GM19397 (cell line): ENCODE measurements around the gene LMAN1L.

Experiments used
- ATAC-seq: cut with Tn5 transposase; IDR thresholded peaks from one replicate; pipeline ENCODE4 v1.9.1; 2021; ENCODE audit warnings: mild to moderate bottlenecking, moderate library complexity; ENCODE audit not compliant: unreplicated experiment

The LMAN1L gene

DNA sequence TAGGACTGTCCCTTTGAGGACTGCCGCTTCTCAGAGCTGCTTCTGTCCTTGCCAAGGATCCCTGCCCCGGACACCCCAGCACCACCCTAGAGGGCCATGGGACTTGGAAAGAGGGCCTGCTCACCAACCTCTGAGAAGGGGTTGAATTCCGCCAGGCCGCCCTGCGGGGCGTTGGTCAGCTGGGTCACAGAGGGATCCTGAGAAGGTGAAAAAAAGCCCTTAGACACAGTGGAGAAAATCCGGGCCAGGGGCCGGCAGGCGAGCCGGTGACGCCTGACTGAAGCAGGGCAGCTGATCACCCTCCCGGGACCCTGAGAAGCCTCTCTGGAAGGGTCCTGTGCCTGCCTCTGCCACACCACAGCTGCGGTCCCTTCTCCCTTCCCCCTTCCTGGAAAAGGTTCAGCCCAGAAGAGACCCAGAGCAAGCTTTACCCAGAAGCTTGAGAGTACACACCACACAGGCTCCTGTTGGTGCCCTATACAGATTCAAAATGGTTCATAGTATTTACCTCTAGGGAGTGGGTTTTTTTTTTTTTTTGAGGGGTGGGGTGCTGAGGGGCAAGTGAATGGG lies 41.9 kb downstream of the LMAN1L start:
- ATAC-seq, result no peak

DNA sequence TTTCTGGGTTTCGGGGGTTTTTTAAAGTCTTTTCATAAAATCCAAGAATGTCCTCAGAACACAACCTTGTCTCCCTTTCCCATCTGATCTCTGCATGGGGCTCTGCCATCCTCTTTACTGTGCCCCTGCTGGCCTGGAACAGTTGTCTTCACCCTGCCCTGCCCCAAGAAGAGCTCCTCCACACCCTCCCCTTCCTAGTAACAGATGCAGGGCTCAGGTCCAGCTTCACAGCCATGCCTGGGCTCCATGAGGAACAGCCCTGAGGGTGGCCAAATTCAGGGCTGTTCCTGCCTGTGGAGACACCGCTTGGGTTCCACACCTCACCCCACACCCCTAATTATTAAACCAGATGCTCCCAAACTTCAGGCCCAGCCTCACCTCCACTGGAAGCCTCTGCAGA lies 43.2 kb downstream of the LMAN1L start:
- ATAC-seq, result no peak

DNA sequence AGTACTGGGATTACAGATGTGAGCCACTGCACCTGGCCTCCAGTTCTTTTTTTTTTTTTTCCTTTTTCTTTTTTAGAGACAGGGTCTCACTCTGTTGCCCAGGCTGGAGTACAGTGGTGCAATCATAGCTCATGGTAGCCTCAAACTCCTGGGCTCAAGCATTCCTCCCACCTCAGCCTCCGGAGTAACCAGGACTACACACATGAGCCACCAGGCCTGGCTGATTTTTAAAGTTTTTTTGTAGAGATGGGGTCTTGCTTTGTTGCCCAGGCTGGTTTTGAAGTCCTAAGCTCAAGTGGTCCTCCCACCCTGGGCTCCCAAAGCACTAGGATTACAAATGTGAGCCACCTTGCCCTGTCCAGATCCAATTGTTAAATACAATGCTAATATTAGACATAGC lies 43.9 kb downstream of the LMAN1L start:
- no peak for ATAC-seq

DNA sequence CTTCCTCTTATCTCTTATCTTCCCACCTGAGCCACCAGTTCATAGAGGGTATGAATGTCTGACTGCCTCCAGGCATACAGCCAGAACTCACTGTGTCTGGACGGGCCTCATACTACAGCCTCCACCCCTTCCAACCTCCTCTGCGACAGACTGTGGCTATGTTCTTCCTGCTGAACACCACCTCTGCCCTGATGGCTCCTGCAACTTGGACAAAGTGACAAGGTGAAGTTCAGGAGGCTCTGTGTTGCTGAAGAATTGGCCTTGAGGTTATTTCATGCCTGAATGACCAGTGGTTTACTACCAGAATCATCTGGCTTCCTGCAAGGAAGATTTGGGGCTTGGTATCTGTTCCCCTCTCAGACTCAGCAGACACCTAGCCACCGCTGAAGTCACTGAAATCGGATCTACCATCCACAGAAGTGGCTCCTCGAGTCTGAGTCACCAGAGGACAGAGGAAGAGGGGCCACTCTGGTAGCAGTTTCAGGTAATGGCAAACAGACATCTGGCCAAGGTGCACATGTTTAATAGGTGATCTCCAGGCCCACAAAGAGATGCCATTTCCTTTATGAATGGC lies 44.5 kb downstream of the LMAN1L start:
- ATAC-seq, result peak; percentile 74

DNA sequence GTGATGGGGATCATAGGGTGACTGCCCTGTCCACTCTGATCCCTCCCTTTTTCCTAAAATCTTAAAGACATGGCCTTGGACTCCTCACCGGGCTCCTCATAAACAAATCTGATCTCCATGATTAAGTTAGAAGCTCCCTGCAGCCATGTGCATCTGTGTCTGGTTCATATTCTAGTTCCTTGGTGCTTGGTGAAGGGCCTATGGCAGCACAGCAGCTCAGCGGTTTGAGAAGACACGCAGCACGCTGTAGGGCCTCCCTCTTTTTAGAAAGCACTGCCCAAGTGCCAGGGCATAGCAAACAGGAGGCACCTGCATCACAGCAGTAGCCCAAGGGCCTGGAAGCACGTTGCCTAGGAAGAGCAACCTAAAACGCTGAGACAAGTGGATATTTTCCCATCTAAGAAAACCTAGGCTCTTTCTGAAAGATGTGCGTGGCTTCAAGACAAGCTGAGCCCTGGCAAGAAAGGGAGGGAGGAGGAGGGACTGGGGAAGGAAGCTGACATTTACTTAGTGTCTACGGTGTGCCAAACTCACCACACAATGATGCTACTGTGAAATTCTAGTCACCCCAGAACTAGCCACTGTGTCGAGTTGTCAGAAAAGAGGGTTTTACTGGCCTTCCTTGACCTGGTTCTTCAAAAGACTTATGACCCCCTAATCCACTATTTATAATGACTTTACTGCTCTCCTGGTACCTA lies 45.2 kb downstream of the LMAN1L start:
- peak; percentile 18 for ATAC-seq

DNA sequence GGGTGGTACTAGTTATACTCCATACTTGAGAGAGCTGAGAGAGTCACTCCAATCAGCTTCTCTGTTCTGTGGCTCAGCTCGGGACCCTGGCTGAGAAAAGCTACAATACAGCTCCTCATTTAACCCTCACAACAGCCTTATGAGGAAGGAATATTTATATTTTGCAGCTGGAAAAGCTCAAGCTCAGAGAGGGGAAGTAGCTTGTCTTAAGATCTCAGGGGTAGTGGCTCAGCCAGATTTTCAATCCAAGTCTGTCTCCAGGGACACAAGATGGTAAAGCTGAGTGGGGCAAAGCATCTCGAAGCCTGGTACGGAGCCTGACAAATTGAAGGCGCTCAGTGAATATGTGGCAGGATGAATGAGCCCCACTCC lies 45.7 kb downstream of the LMAN1L start:
- ATAC-seq, result no peak

DNA sequence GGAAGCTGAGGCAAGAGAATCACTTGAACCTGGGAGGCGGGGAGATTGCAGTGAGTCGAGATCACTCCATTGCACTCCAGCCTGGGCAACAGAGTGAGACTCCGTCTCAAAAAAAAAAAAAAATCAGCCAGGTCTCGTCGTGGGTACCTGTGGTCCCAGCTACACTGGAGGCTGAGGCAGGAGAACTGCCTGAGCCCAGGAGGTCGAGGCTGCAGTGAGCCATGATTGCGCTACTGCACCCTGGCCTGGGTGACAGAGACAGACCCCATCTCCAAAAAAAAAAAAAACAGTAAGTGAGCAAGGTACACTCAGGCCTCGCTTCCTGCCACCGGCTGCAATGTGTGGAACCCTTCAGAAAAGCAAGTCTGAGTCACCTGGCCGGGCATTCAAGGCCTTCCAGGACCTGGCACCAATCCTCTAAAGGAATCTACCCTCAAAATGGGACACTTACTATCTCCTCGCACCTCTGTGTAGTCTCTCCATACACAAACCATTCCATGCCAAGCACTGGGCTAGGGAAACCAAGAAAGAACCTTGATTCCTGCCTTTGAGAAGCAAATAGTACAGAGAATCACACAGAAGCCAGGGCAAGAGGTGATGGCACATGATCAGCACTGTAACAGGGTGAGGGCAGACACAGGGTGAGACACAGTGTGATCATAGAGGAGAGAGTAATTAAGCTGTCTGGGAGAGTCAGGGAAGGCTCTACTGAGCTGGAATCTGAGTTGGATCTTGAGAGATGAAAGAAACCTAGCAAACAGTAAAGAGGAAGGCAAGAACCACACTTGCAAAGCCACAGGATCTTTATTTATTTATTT lies 50.8 kb downstream of the LMAN1L start:
- no peak for ATAC-seq

DNA sequence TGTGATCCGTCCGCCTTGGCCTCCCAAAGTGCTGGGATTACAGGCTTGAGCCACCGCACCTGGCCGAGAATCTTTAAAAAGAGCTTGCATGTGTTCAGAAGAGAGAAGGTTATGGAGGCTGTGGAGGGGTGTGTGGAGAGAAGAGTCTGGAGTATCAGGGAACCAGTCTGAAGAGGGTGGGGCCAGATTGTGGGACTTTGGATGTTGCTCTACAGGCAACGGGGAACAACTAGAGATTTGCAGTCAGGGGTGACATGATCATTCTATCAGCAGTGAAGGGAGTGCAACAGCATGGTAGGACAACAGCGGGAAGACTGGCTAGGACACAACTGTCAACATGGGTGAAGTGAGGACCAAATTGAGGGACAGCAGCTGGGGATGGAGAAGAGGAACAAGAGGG lies 51.7 kb downstream of the LMAN1L start:
- ATAC-seq, result no peak

DNA sequence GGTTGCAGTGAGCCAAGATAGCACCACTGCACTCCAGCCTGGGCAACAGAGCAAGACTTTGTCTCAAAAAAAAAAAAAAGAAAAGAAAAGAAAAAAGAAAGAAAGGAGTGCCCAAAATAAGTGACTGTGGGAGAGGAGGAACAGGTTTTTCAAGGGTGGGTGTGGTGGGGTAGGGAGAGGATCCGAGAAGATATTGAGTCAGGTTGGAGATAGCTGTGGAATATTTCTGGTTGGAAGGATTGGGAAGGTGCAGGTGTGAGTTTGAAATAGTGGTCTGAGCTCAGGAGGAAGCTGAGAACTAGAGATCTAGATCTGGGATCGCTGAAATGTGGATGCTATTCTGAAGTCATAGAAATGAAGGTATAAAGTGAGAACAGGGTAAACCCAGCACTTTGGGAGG lies 52.7 kb downstream of the LMAN1L start:
- no peak for ATAC-seq

DNA sequence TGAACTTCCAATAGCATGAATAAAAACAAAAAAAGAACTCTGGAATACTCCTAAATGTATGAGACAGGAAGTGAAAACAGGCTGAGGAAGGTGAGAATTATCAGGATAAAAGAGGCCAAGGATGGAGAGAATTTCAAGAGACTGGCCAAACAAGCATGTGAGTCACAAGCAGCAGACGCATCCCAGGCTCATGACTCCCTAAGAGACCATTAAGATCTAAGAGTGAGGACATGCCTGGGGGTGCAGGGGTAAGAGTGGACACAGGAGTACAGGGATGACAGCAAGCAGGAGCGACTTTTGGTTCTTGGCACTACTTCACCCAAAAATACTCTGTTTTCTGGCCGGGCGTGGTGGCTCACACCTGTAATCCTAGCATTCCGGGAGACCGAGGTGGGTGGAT lies 53.5 kb downstream of the LMAN1L start:
- no peak for ATAC-seq

DNA sequence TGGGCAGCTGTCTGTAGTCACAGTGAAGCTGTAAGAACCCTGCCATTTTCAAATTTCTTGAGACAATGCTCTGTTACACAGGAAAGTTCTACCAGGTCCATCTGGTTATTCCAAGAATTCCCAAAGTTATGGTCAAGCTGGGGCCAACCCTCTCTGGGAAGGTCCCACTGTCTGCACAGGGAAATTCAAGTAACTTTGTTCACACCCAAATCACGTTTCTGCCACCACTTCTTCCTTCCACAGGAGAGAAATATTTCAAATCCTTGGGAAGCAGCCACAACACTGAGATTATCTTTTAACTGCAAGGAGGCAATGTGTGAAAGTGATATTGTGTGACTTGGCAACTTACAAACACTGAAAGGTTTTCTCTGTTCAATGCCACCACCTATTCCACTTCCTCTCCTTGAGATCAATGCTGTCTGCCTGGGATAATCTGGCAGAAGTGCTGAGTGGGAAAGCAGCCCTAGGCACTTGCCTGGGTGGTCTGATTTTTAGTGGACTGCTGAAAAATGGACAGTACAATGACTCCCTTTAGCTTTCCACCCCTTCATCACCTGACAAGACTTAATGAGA lies 54.9 kb downstream of the LMAN1L start:
- no peak for ATAC-seq

DNA sequence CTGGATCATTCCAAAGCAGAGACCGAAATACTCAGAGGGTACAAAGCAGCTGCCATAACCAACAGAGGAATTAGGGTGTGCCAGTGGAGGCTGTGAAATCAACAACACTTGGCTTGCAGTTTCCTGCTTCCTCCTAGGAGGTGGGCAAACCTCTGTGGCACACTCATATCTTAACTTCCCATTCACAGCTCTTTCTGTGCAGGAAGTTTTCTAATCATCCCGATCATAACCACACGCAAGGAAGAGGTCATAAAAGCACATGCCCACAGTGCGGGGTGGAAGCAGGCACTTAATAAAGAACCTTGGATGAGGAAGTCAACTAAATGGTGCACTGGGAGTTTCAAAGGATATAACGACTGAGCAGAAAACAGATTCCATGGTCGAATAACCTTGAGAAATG lies 55.4 kb downstream of the LMAN1L start:
- no peak for ATAC-seq

DNA sequence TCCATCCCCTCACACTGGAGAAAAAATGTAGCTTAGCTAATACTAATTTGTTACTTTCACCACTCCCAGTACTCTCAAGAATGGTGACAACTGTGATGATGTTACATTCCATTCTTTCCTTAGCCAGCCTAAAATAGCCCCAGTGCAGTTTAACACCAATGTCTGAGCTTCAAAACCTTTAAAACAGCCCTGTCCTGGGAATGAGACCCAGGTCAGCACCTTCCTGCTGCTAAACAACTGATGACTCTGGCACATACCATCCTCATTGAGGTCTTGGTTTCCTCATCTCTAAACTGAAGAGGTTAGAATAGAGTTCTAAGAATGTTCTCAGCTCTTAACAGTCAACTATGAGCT lies 56.7 kb downstream of the LMAN1L start:
- ATAC-seq, result no peak

DNA sequence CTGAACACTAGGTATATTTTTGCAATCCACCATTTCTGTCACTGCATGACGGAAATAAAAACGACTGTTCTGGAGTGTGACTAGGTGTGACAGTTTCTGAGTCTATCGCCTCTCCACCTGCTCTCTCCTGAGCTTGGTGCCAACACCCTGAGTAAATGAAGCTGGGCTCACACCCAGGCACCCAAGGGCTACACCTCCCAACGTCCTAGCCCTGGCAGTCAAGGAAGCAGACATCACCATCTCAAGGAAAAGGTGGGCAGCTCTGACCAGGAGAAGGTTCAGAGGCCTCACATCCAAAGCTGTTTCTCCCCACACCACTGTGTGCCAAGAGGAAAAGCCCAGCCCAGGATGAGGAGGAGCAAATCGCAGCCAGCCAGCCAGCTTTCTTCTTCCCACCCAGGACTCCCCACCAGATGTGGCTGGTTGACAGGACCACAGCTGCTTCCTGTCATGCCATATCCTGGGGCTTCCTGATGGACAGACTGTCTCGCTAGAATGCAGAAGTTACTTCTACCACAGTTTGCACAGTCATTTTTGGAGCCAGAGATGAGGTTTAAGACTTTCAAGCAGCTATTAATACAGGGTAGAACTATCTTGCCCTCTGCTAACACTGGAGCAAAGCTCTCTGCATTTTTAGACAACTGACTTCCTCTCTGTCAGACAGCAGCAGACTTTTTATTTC lies 57.2 kb downstream of the LMAN1L start:
- ATAC-seq, result peak; percentile 46

DNA sequence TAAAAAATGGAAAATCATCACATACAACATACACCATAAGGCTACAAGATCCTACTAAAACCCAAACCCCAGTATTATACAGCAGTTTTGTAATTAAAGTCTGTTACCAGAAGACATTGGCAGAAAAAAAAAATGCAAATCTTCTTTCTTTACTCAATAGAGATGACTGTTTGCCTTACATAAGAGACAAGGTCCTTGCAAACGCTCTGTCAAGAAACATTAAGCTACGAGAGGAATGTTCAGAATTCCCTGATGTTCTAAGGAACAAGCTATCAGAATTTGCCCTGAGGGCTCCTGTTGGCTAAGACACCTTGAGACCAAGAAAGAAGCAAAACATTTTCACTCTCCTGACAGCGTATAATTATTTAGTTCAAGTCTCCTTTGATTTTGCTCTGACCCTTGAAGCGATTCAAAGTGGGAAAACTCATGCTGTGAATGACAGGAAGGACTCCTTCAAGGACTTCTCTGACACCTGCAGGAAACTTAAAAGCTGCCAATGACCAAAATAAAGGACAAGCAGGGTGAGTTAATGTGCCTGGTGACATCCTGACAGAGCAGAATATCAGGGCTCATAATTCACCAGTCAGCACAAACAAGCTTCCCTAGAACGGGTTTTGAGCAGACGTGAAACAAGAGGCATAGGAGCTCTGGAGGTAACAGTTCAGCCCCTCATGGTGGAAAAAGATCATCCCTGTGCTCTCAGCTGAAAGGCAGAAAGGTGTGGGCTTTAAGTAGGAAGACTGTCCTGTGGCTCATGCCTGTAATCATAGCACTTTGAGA lies 58.0 kb downstream of the LMAN1L start:
- ATAC-seq, result no peak

DNA sequence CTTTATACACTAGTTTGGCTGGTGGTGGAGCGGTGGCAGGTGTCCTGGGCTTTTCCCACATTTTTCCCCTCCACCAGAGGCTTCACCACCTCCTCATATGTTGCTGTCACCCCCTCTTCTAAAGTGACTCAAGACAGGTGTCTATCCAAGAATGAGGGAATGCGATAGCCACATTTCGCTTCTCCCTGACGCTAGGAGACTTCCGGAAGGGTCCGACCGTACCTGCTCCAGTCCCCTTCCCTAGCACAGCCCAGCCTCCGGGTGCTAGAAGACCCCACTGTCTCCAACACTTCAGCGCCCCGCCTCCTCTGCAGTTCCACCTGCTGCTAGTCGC lies 60.0 kb downstream of the LMAN1L start:
- ATAC-seq, result no peak

DNA sequence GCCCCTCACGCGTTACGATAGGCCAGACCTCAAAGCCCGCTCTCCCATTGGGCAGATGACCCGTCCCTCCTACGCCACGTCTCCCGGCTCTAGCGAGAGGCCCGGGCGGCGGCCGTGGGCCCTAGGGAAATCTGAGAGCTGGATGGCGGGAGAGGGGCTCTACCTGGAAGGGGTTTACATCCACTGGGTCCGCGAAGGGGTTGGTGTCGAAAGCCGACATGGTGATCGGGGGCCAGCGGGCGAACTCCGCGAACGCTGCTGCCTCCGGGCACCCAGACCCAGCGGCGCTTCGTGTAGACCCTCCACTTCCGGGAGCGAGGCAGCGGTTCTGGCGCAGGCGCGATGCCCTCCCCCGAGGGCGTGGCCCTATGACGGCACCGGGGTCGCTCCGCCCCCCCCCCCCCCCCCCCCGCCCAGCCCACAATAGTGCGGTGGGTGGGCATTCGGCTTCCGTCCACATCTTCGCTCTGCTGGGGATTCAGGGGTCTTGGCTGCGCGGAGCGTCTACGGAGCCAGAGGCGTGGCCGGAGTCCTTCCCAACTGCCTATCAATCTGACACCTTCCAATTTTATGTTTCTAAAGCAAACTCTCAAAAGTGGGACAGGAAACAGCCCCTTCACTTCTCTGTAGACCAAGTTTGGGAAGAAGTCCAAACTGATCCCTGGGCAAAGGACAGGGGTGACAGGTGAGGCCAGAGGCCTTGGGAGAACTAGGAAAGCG lies 60.6 kb downstream of the LMAN1L start, which contains the start of gene SCAMP2:
TSS of gene SCAMP2 (minus strand) at position 330 of the 720 bp plus-strand sequence. CDS start at position 220, 110 bp downstream.
- ATAC-seq, result peak; percentile 82

DNA sequence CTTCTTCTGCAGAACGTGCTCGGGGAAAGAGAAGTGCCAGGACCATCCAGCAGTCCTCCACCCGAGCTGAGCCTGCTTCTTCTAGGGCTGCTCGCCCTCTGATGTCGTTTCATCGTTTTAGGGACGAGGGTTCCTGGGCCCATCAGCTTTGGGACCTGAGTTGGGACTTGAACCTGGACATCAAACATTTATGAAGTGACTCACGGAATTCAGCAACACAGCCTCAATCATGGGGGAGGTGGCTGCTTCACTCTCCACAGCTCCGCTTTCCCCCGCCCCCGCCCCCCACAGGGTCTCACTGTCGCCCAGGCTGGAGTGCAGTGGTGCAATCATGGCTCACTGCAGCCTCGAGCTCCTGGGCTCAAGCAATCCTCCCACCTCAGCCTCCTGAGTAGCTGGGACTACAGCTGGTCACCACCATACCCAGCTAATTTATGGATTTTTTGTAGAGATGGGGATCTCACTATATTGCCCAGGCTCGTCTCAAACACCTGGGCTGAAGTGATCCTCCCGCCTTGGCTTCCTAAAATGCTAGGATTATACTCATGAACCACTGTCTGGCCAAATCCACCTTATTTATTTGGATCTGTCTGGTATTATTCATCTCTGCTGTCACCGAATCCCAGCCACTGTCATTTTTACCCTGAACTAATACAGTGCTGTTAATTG lies 61.3 kb downstream of the LMAN1L start:
- no peak for ATAC-seq
